Muscle of leg (tissue), 11 donors: Measurements from ENCODE around the gene DUSP2. TPM values are rescaled to one million over a fixed set of nuclear protein-coding genes. Genes with fewer than 3 reads are reported as not detected.
A peak's percentile ranks its signal among the peaks of the same experiment; 100 is the strongest.

ENCODE experiments used
- DNase-seq: peaks from one replicate; pipeline ENCODE4 v3.0.0; 2013
- H3K27ac ChIP-seq: one replicate; pipeline ENCODE4 v1.5.1; 2013; ENCODE audit warnings: mild to moderate bottlenecking, low read length, control low read depth
- H3K27me3 ChIP-seq: one replicate; pipeline ENCODE4 v1.6.1; 2013; ENCODE audit warnings: low read length; ENCODE audit not compliant: control insufficient read depth, insufficient read depth
- H3K36me3 ChIP-seq: one replicate; pipeline ENCODE4 v1.6.1; 2013; ENCODE audit warnings: low read length; ENCODE audit not compliant: control insufficient read depth, insufficient read depth
- H3K4me1 ChIP-seq: one replicate; pipeline ENCODE4 v1.6.1; 2013; ENCODE audit warnings: low read length; ENCODE audit not compliant: control insufficient read depth, insufficient read depth
- H3K4me3 ChIP-seq: one replicate; pipeline ENCODE4 v1.5.1; 2013; ENCODE audit warnings: low read length, control low read depth
- H3K9me3 ChIP-seq: replicated peaks from 2 replicates; pipeline ENCODE4 v1.6.1; 2013; ENCODE audit warnings: low read depth, low read length; ENCODE audit not compliant: control insufficient read depth
- WGBS: methylation state at CpG from one replicate; pipeline ENCODE4 v1.1.5; 2013; ENCODE audit warnings: missing lambda C conversion rate; ENCODE audit not compliant: insufficient coverage; 5-methylcytosine and 5-hydroxymethylcytosine counted together
- polyA plus RNA-seq, 8 donors: library from polyadenylated mRNA; unstranded; fragments of 120-200 nt; gene quantifications; one replicate each; pipeline versions ENCODE4 v1.2.1 to v1.2.3, GENCODE V29; 2013; ENCODE audit warnings: inconsistent platforms in 1 of 8, low replicate concordance in 1 of 8; ENCODE audit not compliant: insufficient read length in 8 of 8, insufficient read depth in 1 of 8
- total RNA-seq: library from RNA; stranded (reverse); fragments of 120-200 nt; gene quantifications from one replicate; pipeline ENCODE4 v1.2.4, GENCODE V29; 2013

The DUSP2 gene
- total and polyA plus RNA-seq, 9 donors: 2.2 to 10.2 (median 5.6) TPM

DNA sequence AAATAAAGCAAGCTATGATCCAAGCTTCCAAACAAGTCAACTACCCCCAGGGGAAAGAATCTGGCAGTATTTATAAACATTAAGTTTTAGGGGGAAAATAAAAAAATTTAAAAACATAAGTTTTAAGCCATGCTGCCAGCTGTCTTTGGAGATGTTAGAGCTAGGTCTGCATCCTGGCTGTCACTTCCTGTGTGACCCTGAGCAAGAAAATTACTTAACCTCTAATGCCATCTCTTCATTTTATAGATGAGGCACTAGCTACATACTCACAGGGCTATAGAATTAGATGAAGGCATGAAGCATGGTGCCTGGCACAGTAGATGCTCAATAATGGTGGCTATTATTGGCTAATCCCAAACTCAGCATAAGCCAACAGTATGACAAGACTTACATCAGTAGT, 35.3 kb upstream of the DUSP2 start:
- peaks cover 3% of the 10 kb centered on the region for H3K4me1 ChIP-seq
- DNase-seq: no peak
- no peak overlapping the region for H3K27ac ChIP-seq
- H3K36me3 ChIP-seq: peaks cover 13% of the 10 kb centered on the region
- no peaks in the 10 kb centered on the region for H3K27me3 ChIP-seq
- no peak overlapping the region for H3K4me3 ChIP-seq
- H3K9me3 ChIP-seq: no peaks in the 10 kb centered on the region

GRCh38 chr2:96180002-96180401, 34.8 kb upstream of the DUSP2 start:
- WGBS: 100% methylated on average over 1 of the region's 1 CpG
- no peak overlapping the region for H3K4me3 ChIP-seq
- H3K4me1 ChIP-seq: peaks cover 2% of the 10 kb centered on the region
- peaks cover 11% of the 10 kb centered on the region for H3K36me3 ChIP-seq
- no peak overlapping the region for H3K27ac ChIP-seq
- H3K9me3 ChIP-seq: no peaks in the 10 kb centered on the region
- no peaks in the 10 kb centered on the region for H3K27me3 ChIP-seq
- no peak for DNase-seq

- Histone ChIP-seq H3K4me3 (no peak overlapping the region), H3K27me3 (no peaks in the 10 kb centered on the region), H3K9me3 (no peaks in the 10 kb centered on the region), H3K36me3 (no peaks in the 10 kb centered on the region), H3K27ac (no peak overlapping the region), H3K4me1 (no peaks in the 10 kb centered on the region)
- no peak for DNase-seq
- WGBS: 100% methylated on average over 1 of the region's 4 CpGs
Observed at GRCh38 chr2:96176661-96177060, 31.4 kb upstream of the DUSP2 start.

DNA sequence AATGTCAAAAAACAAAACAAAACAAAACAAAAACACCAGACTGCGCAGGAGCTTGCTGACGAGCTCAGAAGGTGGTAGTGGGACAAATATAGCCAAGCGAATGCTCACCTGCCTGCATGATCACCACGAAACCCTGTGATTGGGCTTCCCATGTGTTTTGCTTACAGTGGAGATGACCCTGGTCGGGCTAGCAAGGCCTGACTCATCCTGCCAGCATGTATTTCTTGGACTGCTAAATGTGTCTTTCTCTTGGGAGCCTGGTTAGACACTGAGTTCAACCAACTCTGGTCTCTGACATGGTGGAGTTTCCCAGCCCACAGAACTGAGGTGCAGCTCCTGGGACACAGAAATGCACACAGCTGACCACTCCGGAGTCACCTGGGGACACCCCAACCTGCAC, 30.7 kb upstream of the DUSP2 start:
- no peaks in the 10 kb centered on the region for H3K36me3 ChIP-seq
- H3K4me1 ChIP-seq: no peaks in the 10 kb centered on the region
- H3K9me3 ChIP-seq: no peaks in the 10 kb centered on the region
- WGBS: 89% methylated on average over 5 of the region's 6 CpGs
- no peak for DNase-seq
- no peak overlapping the region for H3K27ac ChIP-seq
- no peaks in the 10 kb centered on the region for H3K27me3 ChIP-seq
- H3K4me3 ChIP-seq: no peak overlapping the region

GRCh38 chr2:96174251-96175144, 29.3 kb upstream of the DUSP2 start:
- Histone ChIP-seq H3K4me1 (no peaks in the 10 kb centered on the region), H3K4me3 (no peak overlapping the region), H3K27ac (no peak overlapping the region), H3K36me3 (no peaks in the 10 kb centered on the region), H3K9me3 (no peaks in the 10 kb centered on the region), H3K27me3 (no peaks in the 10 kb centered on the region)
- 50% methylated on average over 4 of the region's 8 CpGs for WGBS
- peak; percentile 57 for DNase-seq

DNA sequence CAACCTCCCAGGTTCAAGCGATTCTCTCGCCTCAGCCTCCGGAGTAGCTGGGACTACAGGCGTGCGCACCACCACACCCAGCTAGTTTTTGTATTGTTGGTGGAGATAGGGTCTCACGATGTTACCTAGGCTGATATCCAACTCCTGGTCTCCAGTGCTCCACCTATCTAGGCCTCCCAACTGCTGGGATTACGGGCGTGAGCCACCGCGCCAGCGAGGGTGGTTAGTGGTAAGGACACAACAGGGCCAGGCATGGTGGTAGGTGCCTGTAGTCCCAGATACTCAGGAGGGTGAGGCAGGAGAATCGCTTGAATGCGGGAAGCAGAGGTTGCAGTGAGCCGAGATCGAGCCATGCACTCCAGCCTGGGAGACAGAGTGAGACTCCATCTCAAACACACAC, 26.6 kb upstream of the DUSP2 start:
- H3K27ac ChIP-seq: no peak overlapping the region
- H3K4me1 ChIP-seq: no peaks in the 10 kb centered on the region
- no peak overlapping the region for H3K4me3 ChIP-seq
- no peak for DNase-seq
- H3K9me3 ChIP-seq: no peaks in the 10 kb centered on the region
- H3K27me3 ChIP-seq: no peaks in the 10 kb centered on the region
- WGBS: 94% methylated on average over 7 of the region's 15 CpGs
- H3K36me3 ChIP-seq: no peaks in the 10 kb centered on the region

DNA sequence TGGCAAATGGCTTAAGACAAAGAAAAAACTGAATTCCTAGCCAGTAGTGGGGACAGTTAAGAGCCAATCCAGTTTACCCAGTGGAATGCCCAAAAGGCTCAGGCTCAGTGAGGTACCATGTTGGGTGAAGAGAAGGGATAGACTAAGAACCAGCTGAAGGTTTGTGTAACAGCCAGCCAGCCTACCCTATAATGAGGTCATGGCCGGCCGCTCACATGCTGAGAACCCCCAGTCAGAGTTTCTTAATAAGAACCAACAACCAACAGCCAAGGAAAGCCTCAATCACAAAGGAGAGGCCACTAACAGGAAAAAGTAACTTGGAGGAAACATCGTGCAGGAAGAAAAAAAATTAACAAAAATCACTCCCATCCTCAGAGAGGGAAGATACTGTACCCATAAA, 25.4 kb upstream of the DUSP2 start:
- no peak for DNase-seq
- Histone ChIP-seq H3K27me3 (no peaks in the 10 kb centered on the region), H3K36me3 (no peaks in the 10 kb centered on the region), H3K4me3 (no peak overlapping the region), H3K4me1 (no peaks in the 10 kb centered on the region), H3K27ac (no peak overlapping the region), H3K9me3 (no peaks in the 10 kb centered on the region)
- no CpG with 5 or more reads among the region's 3 CpGs for WGBS

DNA sequence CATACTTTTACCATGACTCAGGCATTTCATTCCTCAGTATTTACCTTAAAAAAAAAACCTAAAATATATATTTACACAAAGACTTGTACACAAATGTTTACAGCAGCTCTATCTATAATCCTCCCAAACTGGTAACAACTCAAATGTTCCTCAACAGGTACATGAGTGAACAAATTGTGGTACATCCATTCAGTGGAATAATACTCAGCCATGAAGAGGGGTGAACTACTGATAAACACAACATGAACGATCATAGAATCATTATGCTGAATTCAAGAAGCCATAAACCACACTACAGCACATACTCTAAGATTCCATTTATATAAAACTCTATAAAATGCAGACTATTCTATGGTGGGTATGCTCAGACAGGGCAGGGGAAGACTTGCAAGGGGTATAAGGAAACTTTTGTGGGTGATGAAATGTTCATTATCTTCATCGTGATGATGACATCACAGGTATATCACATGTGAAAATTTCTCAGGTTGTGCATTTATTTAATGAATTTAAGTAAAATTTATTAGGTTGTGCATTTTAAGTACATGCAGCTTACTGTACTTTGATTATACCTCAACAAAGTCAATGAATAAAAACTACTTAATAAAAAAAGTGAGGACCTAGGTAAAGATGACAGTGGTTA, 24.7 kb upstream of the DUSP2 start:
- Histone ChIP-seq H3K4me1 (no peaks in the 10 kb centered on the region), H3K4me3 (no peak overlapping the region), H3K36me3 (no peaks in the 10 kb centered on the region), H3K27ac (no peak overlapping the region), H3K27me3 (no peaks in the 10 kb centered on the region), H3K9me3 (no peaks in the 10 kb centered on the region)
- no peak for DNase-seq
- no CpG with 5 or more reads among the region's 2 CpGs for WGBS

DNA sequence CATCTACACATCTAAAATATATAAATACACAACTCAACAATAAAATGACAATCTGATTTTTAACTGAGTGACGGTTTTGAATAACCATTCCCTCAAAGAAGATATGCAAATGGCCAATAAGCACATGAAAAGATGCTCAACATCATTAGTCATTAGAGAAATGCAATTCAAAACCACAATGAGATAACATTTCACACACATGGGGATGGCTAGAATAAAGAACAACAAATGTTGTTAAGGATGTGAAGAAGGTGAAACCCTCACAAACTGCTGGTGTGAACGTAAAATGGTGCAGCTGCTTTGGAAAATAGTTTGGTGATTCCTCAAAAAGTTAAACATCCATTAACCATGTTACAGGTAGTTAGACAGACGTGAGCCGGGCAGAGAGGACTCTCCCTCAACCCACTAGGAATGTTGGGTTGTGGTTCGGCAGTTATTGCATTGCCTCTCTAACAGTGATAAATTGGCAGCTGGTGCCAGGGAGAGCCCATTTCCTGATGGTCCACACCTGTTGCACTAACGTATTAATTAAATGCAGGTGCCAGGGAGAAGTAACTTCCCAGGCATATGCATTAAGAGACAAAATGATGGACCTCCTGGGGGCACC, 22.3 kb upstream of the DUSP2 start:
- no peaks in the 10 kb centered on the region for H3K9me3 ChIP-seq
- peaks cover 18% of the 10 kb centered on the region for H3K4me1 ChIP-seq
- H3K27me3 ChIP-seq: no peaks in the 10 kb centered on the region
- H3K36me3 ChIP-seq: no peaks in the 10 kb centered on the region
- H3K4me3 ChIP-seq: no peak overlapping the region
- no peak for DNase-seq
- no peak overlapping the region for H3K27ac ChIP-seq
- WGBS: 0% methylated on average over 1 of the region's 6 CpGs

DNA sequence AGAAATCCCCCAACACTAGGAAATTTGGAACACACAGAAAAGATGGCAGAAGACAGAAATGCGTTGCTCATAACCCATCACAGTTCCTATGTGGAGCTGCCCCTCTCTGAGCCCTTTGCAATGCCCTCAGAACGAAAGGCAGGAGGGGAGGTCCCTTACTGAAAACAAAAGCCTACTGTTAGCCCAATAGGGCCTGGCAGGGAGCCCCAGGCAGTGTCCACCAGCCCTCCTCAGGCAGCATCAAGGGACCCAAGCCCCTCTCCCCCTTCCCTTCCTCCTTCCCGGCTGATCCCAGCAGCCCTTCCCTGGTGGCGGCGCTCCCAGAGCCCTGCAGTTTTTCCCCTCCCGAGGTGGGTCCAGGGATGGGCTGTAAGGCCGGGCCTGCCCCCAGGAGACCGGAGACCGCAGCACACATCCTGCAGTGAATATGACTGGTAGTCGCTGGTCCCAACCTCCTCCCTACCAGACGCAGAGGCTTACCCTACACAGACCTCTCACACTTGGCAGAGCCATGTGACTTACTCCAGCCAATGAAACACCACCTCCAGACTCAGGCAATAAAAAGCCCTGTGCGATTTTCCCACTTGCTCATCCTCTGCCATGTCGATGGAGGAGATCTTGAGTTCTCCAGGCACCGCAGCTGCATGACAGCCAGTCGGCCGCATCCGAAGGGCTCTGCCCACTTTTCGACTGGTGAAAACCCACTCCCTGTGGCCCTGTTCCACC, 19.4 kb upstream of the DUSP2 start:
- Histone ChIP-seq H3K27me3 (no peaks in the 10 kb centered on the region), H3K4me1 (peaks cover 18% of the 10 kb centered on the region), H3K36me3 (no peaks in the 10 kb centered on the region), H3K9me3 (no peaks in the 10 kb centered on the region), H3K4me3 (no peak overlapping the region), H3K27ac (peak overlapping the region; percentile 31)
- no peak for DNase-seq
- 43% methylated on average over 13 of the region's 18 CpGs for WGBS
